Activated CD8-positive, alpha-beta memory T cell treated with anti-CD3 and anti-CD28 coated beads, Interleukin-2, amount 10 ng/mL, durations not matched to agents 7 days and 5 days (primary cell): Measurements from ENCODE around the gene SHROOM1. TPM values are rescaled to one million over a fixed set of nuclear protein-coding genes. Genes with fewer than 3 reads are reported as not detected.
A peak's percentile ranks its signal among the peaks of the same experiment; 100 is the strongest.

ENCODE experiments used
- ATAC-seq: fragments of 150-1000 bp; cut with Tn5 transposase; one replicate; pipeline ENCODE4 v1.10.0; 2021; ENCODE audit warnings: moderate library complexity
- CTCF ChIA-PET: fragments of 350-600 bp; sonication (Branson Sonifier 250); formaldehyde crosslinking; loops from one replicate; lab custom pipeline; 2021; ENCODE audit warnings: antibody characterized with exemption; lab: Charles Lee
- DNase-seq: peaks from one replicate; pipeline ENCODE4 v3.0.0-alpha.2; 2020
- H3K27ac Mint-ChIP-seq: one replicate; pipeline ENCODE4 v1.8.0; 2021; ENCODE audit warnings: mild to moderate bottlenecking, mixed read lengths
- H3K27me3 Mint-ChIP-seq: one replicate; pipeline ENCODE4 v1.8.0; 2021; ENCODE audit warnings: mixed read lengths
- H3K36me3 Mint-ChIP-seq: one replicate; pipeline ENCODE4 v1.8.0; 2021; ENCODE audit warnings: mild to moderate bottlenecking, mixed read lengths
- H3K4me1 Mint-ChIP-seq: one replicate; pipeline ENCODE4 v1.8.0; 2021; ENCODE audit warnings: mixed read lengths
- H3K4me3 Mint-ChIP-seq: one replicate; pipeline ENCODE4 v1.8.0; 2021; ENCODE audit warnings: mild to moderate bottlenecking, moderate library complexity, mixed read lengths
- H3K9me3 Mint-ChIP-seq: one replicate; pipeline ENCODE4 v1.8.0; 2022; ENCODE audit warnings: low read depth, mixed read lengths
- total RNA-seq, 2 experiments: library from RNA; stranded (reverse); gene quantifications; one replicate each; pipeline ENCODE4 v1.2.3, GENCODE V29; 2021

SHROOM1 gene
- total RNA-seq, 2 experiments from 2014 or later, result 4.4 to 11.5 TPM

DNA sequence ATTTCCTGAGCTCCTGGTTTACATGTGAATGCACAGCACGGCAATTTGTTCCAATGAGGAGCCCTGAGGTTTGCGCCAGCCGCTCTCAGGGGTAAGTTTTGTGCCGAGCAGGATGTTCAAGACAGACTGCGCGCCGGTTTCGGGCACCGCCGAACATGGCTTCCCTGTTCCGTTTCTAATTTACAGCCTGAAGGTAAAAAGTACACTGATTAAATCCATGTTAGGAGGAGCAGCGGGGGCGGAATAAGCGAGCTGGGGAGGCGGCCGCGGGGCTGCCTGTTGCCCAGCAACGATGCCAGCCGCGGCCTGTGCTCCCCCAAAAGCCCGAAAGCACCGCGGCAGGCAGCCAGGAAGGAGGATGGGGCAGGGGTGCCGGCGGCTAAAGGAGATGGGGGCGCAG is 11.0 kb downstream of the SHROOM1 start:
- DNase-seq (peak; percentile 31), ATAC-seq (no peak)
- peaks cover 20% of the 10 kb centered on the region for H3K4me1 Mint-ChIP-seq
- no peaks in the 10 kb centered on the region for H3K36me3 Mint-ChIP-seq
- H3K9me3 Mint-ChIP-seq, result no peaks in the 10 kb centered on the region
- CTCF ChIA-PET, result interaction anchor here (0.6 to 6.3 kb wide), 47 partner anchors 10 to 917 kb away, joined by 3 to 77 read pairs (median 5); partner anchors contain the start of genes CCNI2, GDF9, IL13 and KIF3A
- H3K4me3 Mint-ChIP-seq, result peak overlapping the region; percentile 33
- no peak overlapping the region for H3K27ac Mint-ChIP-seq
- H3K27me3 Mint-ChIP-seq, result peaks cover 29% of the 10 kb centered on the region

DNA sequence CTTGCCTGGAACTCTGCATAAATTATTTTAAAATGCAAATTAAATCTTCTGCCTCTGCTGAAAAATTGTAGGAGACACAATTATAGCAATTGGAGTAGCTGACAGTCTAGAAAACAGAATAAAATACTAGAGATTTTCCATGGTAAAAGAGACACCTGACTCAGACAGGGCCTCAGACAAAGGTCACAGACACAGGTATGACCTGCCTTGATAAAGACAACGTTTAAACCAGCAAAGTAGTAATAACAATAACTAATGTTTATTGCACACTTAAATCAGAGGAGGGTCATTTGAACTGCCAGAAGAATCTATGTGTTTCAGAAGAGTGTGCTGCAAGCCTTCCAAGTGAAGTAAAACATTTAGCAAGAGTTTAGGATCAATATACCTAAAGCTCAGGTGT is 13.4 kb downstream of the SHROOM1 start:
- peaks cover 32% of the 10 kb centered on the region for H3K27me3 Mint-ChIP-seq
- no peak for DNase-seq

DNA sequence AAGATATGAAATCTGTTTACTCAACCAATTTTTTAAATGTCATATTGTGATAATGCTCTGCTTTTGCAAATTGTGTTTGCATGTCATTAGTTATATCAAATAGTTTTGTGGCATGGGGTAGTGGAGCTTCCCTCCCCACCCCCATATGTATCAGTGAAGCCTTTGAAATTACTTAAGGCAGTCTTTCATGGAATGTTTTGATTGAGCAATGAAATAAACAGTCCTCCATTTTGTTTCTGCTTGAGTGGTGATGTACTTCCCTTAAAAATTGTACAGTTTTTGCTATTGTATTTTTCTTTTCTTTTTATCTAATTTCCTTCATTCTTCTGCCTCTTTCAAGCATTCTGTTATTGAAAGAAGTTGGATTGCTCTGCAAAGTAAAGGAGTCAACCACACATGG is 13.9 kb downstream of the SHROOM1 start:
- DNase-seq (no peak), ATAC-seq (no peak)
- H3K9me3 Mint-ChIP-seq, result no peaks in the 10 kb centered on the region
- no peak overlapping the region for H3K27ac Mint-ChIP-seq
- CTCF ChIA-PET, result interaction anchor here (0.9 to 6.3 kb wide), 5 partner anchors 10 to 80 kb away, joined by 3 to 60 read pairs (median 3); partner anchors contain the start of genes CCNI2 and SHROOM1
- H3K4me3 Mint-ChIP-seq, result no peak overlapping the region
- peaks cover 35% of the 10 kb centered on the region for H3K27me3 Mint-ChIP-seq
- peaks cover 1% of the 10 kb centered on the region for H3K36me3 Mint-ChIP-seq
- H3K4me1 Mint-ChIP-seq, result peaks cover 22% of the 10 kb centered on the region

More for the DNA sequence above, 13.4 kb downstream of the SHROOM1 start:
- CTCF ChIA-PET, result interaction anchor here (0.8 to 6.3 kb wide), 8 partner anchors 9 to 431 kb away, joined by 3 to 60 read pairs (median 3); partner anchors contain the start of genes CCNI2 and SHROOM1
- Mint-ChIP-seq H3K4me1 (peaks cover 21% of the 10 kb centered on the region), H3K9me3 (no peaks in the 10 kb centered on the region), H3K27ac (no peak overlapping the region), H3K36me3 (peaks cover 1% of the 10 kb centered on the region), H3K4me3 (no peak overlapping the region)
- no peak for ATAC-seq

DNA sequence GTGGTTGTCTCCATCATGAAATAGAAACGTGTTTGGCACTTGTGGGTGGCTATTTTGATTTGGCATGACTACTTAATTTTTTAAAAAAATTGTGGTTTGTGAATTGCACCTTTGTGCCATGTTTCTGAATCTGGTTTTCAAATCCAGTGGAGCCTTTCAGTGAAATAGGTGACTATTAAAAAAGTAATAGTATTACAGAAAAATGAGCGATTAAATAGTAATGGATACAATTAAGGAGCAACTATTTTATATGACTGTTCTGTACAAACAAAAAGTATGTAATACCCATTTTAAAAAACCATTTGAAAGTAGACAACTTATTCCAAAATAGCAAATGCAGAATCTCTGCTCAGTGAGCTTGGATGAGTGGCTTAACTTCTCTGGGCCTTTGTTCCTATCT is 14.4 kb downstream of the SHROOM1 start:
- Mint-ChIP-seq H3K4me3 (no peak overlapping the region), H3K4me1 (peaks cover 22% of the 10 kb centered on the region), H3K36me3 (peaks cover 1% of the 10 kb centered on the region), H3K27ac (no peak overlapping the region), H3K9me3 (no peaks in the 10 kb centered on the region), H3K27me3 (peaks cover 40% of the 10 kb centered on the region)
- ATAC-seq (no peak), DNase-seq (no peak)
- CTCF ChIA-PET, result interaction anchor here (1.1 to 6.3 kb wide), 3 partner anchors 15 to 289 kb away, joined by 3 to 60 read pairs (median 3); partner anchors contain the start of genes CCNI2 and SHROOM1

DNA sequence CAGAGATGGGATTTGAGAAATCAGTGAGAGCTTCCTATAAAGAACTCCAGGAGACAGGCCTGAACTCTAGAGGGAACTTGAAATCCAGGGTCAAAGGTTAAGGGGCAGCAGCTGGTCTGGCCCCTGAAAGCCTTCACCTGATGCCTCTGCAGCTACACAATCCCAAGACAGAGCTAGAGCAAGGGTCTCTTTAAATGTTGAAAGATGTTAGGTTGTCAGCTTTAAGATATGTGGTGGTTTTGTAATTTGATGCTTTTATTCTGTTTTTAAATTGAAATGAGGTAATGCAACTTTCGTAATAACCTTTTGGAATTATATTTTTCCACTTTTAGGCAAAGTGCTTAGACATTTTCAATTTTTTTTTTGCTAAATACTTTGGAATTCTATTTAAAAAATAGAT is 15.0 kb downstream of the SHROOM1 start:
- peaks cover 1% of the 10 kb centered on the region for H3K36me3 Mint-ChIP-seq
- ATAC-seq (no peak), DNase-seq (no peak)
- peaks cover 22% of the 10 kb centered on the region for H3K4me1 Mint-ChIP-seq
- no peaks in the 10 kb centered on the region for H3K9me3 Mint-ChIP-seq
- no peak overlapping the region for H3K4me3 Mint-ChIP-seq
- H3K27me3 Mint-ChIP-seq, result peaks cover 46% of the 10 kb centered on the region
- H3K27ac Mint-ChIP-seq, result no peak overlapping the region
- CTCF ChIA-PET, result interaction anchor here (1.1 kb wide), 1 partner anchor 288 kb away, joined by 3 read pairs; no protein-coding TSS in a partner anchor

DNA sequence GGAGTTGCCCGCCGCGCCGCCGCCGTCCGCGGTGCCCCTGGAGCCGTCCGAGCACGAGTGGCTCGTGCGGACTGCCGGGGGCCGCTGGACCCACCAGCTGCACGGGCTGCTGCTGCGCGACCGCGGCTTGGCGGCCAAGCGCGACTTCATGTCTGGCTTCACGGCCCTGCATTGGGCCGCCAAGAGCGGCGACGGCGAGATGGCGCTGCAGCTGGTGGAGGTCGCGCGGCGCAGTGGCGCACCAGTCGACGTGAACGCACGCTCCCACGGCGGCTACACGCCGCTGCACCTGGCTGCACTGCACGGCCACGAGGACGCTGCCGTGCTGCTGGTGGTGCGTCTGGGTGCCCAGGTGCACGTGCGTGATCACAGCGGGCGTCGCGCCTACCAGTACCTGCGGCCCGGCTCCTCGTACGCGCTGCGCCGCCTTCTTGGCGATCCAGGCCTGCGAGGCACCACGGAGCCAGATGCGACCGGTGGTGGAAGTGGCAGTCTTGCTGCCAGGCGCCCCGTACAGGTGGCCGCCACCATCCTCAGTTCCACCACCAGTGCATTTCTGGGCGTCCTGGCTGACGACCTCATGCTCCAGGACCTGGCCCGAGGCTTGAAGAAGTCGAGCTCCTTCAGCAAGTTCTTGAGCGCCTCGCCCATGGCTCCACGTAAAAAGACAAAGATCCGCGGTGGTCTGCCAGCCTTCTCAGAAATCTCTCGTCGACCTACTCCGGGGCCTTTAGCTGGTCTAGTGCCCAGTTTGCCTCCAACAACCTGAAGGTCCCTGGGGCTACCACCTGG is 15.7 kb downstream of the SHROOM1 start:
- ATAC-seq, result no peak
- peaks cover 17% of the 10 kb centered on the region for H3K4me1 Mint-ChIP-seq
- CTCF ChIA-PET, result interaction anchor here (1.0 to 1.8 kb wide), 4 partner anchors 10 to 288 kb away, joined by 3 to 6 read pairs (median 5); partner anchors contain the start of gene CCNI2
- H3K27me3 Mint-ChIP-seq, result peaks cover 47% of the 10 kb centered on the region
- no peak for DNase-seq
- H3K4me3 Mint-ChIP-seq, result peak overlapping the region; percentile 21
- peaks cover 1% of the 10 kb centered on the region for H3K36me3 Mint-ChIP-seq
- H3K9me3 Mint-ChIP-seq, result no peaks in the 10 kb centered on the region
- no peak overlapping the region for H3K27ac Mint-ChIP-seq

DNA sequence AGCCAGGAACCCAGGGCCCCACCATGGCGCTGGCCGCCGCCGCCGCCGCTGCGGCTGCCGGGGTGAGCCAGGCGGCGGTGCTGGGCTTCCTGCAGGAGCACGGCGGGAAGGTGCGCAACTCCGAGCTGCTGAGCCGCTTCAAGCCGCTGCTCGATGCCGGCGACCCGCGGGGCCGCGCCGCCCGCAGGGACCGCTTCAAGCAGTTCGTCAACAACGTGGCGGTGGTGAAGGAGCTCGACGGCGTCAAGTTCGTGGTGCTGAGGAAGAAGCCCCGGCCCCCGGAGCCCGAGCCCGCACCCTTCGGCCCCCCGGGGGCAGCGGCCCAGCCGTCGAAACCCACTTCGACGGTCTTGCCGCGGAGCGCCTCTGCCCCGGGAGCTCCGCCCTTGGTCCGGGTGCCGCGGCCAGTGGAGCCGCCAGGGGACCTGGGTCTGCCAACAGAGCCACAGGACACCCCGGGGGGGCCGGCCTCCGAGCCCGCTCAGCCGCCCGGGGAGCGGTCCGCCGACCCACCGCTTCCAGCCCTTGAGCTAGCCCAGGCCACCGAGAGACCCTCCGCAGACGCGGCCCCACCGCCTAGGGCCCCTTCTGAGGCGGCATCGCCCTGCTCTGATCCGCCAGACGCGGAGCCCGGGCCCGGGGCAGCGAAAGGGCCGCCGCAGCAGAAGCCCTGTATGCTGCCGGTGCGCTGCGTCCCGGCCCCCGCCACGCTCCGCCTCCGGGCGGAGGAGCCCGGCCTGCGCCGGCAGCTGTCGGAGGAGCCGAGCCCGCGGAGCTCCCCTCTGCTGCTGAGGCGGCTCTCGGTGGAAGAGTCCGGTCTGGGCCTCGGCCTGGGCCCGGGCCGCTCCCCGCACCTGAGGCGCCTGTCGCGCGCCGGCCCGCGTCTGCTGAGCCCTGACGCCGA is 16.6 kb downstream of the SHROOM1 start:
- Mint-ChIP-seq H3K36me3 (peaks cover 1% of the 10 kb centered on the region), H3K27ac (no peak overlapping the region), H3K27me3 (peaks cover 48% of the 10 kb centered on the region), H3K4me1 (peaks cover 12% of the 10 kb centered on the region), H3K4me3 (no peak overlapping the region), H3K9me3 (no peaks in the 10 kb centered on the region)
- DNase-seq, result no peak
- ATAC-seq, result peak; percentile 61
- CTCF ChIA-PET, result interaction anchor here (0.8 to 1.8 kb wide), 8 partner anchors 10 to 287 kb away, joined by 3 to 6 read pairs (median 4); partner anchors contain the start of gene CCNI2

DNA sequence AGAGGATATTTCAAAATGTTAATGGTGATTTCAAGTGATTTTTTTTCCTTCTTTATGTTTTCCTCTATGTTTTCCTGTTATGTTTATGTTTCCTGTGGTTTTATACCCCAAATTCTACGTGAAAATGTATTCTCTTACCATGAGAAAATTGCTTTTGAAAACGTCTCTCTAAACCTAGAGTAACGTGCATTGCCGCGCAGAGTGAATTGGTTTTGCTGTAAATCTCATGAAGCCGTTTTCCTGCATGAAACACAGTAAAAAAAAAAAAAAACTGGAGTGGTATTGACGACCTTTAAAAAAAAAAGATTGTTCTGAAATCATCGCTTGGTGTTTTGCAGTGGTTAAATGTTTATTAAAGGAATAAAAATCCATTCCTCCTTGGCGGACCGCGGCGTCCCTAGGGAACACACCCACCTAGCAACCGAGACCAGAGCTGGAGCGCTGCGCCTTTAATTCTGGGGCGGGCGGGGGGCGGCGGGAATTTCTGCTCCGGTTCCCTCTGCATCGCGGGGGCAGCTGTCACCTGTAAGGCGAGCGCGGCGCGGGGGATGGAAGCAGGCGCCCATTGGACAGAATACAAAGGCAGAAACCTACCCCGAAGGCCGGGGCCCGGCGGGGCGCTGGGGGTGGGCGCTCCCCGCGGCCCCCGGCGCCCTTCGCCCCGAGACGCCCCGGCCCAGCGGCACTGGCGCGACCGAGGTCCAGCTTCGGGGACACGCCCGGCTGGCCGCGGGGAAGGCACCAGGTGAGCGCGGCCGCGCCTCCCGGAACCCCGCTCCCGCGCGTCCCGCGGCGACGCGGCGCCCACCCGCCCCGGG is 17.5 kb downstream of the SHROOM1 start, which contains the start of gene SOWAHA:
TSS of gene SOWAHA (plus strand) at position 522 of the 818 bp plus-strand sequence. CDS start 320 bp downstream, outside the sequence.
- Mint-ChIP-seq H3K9me3 (no peaks in the 10 kb centered on the region), H3K36me3 (peaks cover 1% of the 10 kb centered on the region), H3K27me3 (peaks cover 52% of the 10 kb centered on the region), H3K27ac (no peak within 1 kb of the TSS), H3K4me1 (peaks cover 12% of the 10 kb centered on the region), H3K4me3 (peak within 1 kb of the TSS; percentile 64)
- peak; percentile 18 for ATAC-seq
- no peak for DNase-seq
- CTCF ChIA-PET, result interaction anchor here (0.8 to 1.8 kb wide), 7 partner anchors 9 to 286 kb away, joined by 3 to 6 read pairs (median 3); partner anchors contain the start of gene CCNI2

DNA sequence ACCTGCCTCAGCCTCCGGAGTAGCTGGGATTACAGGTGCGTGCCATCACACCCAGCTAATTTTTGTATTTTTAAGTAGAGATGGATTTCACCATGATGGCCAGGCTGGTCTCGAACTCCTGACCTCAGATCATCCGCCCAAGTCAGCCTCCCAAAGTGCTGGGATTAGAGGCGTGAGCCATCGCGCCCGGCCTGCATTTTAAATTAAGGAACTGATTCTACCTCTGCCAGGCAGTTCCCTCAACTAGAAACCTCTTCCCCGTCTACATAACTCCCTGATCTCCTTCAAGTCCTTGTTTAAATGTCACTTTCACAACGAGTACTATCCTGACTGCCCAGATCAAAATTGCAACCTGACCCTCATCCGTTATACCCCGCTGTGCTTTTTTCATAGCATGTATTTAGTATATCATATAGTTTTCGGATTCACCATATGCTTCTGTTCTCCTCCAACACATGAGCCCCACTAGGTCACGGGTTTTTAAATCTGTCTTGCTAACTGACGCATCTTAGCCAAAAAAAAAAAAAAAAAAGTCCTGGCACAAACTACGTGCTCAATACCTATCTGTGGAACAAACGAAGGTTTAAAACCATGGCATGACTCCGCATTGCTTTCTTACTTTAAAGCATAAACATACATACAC is 18.2 kb downstream of the SHROOM1 start:
- Mint-ChIP-seq H3K4me1 (peaks cover 12% of the 10 kb centered on the region), H3K27ac (no peak overlapping the region), H3K36me3 (peaks cover 1% of the 10 kb centered on the region), H3K4me3 (peak overlapping the region; percentile 64), H3K27me3 (peaks cover 55% of the 10 kb centered on the region), H3K9me3 (no peaks in the 10 kb centered on the region)
- ATAC-seq, result no peak
- CTCF ChIA-PET, result interaction anchor here (1.1 to 1.3 kb wide), 2 partner anchors 11 to 56 kb away, joined by 3 read pairs; no protein-coding TSS in a partner anchor
- no peak for DNase-seq

DNA sequence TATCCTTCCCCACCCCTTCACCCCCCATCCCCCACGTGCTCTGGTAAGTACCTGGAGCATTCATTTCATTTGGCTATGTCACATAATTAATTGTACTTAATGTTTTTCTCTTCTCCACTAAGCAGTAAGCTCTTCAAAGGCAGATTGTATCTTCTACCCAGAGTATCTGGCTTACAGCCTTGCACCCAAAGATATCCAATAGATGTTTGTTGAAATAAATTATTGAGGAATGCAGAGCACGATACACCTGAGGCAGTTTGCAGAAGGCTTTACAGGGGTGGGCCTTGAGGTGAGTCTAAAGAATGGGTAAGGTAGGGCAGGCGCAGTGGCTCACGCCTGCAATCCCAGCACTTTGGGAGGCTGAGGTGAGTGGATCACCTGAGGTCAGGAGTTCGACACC is 19.8 kb downstream of the SHROOM1 start:
- ATAC-seq, result no peak
- DNase-seq, result no peak
- CTCF ChIA-PET, result interaction anchor here (1.3 to 5.5 kb wide), 3 partner anchors 9 to 283 kb away, joined by 3 to 35 read pairs (median 4); no protein-coding TSS in a partner anchor

DNA sequence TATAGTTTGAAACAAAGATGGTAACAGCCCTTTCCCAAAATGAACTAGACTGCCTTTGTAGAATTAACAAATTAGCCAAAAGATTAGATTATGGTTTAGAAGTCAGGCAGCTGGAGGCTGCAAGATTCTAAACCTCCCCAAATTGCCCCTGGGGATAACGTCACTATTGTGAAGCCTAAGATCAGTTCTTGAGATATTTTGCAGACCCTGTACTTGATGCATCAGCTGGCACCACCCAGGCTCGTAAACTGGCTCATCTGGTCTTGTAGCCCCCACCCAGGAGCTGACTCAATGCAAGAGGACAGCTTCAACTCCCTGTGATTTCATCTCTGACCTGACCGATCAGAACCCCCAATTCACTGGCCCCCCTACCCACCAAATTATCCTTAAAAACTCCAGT is 21.6 kb downstream of the SHROOM1 start:
- CTCF ChIA-PET, result interaction anchor here (0.9 to 5.5 kb wide), 4 partner anchors 9 to 24 kb away, joined by 3 to 35 read pairs (median 5); no protein-coding TSS in a partner anchor

More for the DNA sequence above, 19.8 kb downstream of the SHROOM1 start:
- no peaks in the 10 kb centered on the region for H3K9me3 Mint-ChIP-seq
- H3K4me3 Mint-ChIP-seq, result no peak overlapping the region
- H3K36me3 Mint-ChIP-seq, result peaks cover 1% of the 10 kb centered on the region
- H3K4me1 Mint-ChIP-seq, result peaks cover 12% of the 10 kb centered on the region
- H3K27ac Mint-ChIP-seq, result no peak overlapping the region
- H3K27me3 Mint-ChIP-seq, result peaks cover 56% of the 10 kb centered on the region

More for the DNA sequence above, 21.6 kb downstream of the SHROOM1 start:
- peaks cover 11% of the 10 kb centered on the region for H3K4me1 Mint-ChIP-seq
- H3K9me3 Mint-ChIP-seq, result no peaks in the 10 kb centered on the region
- H3K27ac Mint-ChIP-seq, result no peak overlapping the region
- H3K27me3 Mint-ChIP-seq, result peaks cover 65% of the 10 kb centered on the region
- DNase-seq, result no peak
- H3K36me3 Mint-ChIP-seq, result peaks cover 1% of the 10 kb centered on the region
- H3K4me3 Mint-ChIP-seq, result no peak overlapping the region
- no peak for ATAC-seq
